MM.1S (cell line): ENCODE results near the gene SPEM3.
A peak's percentile ranks its signal among the peaks of the same experiment; 100 is the strongest.

Experiments used
- DNase-seq: peaks from one replicate; pipeline ENCODE4 v3.0.0-alpha.2; 2015
- H2AFZ ChIP-seq: fragments of 300-600 bp; sonication (generic); 2 replicates; pipeline ENCODE4 v1.6.0; 2016; ENCODE audit warnings: antibody characterized with exemption, low read length
- H3F3A ChIP-seq: fragments of 300-600 bp; sonication (generic); 2 replicates; pipeline ENCODE4 v1.6.1; 2016; ENCODE audit warnings: mild to moderate bottlenecking, antibody characterized with exemption, low read length, moderate library complexity, mixed read lengths; ENCODE audit not compliant: insufficient read depth
- H3K27ac ChIP-seq: fragments of 300-600 bp; sonication (generic); 2 replicates; pipeline ENCODE4 v1.5.1; 2016; ENCODE audit warnings: mild to moderate bottlenecking, low read length
- H3K27me3 ChIP-seq: fragments of 300-600 bp; sonication (generic); replicated peaks from 2 replicates; pipeline ENCODE4 v1.6.0; 2016; ENCODE audit warnings: low read length; ENCODE audit not compliant: insufficient read depth
- H3K36me3 ChIP-seq: fragments of 300-600 bp; sonication (generic); replicated peaks from 2 replicates; pipeline ENCODE4 v1.6.1; 2016; ENCODE audit warnings: mild to moderate bottlenecking, low read length, mixed read lengths; ENCODE audit not compliant: insufficient read depth
- H3K4me1 ChIP-seq: fragments of 300-600 bp; sonication (generic); 2 replicates; pipeline ENCODE4 v1.6.1; 2016; ENCODE audit warnings: low read length, mixed read lengths
- H3K4me2 ChIP-seq: fragments of 300-600 bp; sonication (generic); 2 replicates; pipeline ENCODE4 v1.6.0; 2016; ENCODE audit warnings: low read depth, low read length
- H3K4me3 ChIP-seq: fragments of 300-600 bp; sonication (generic); 2 replicates; pipeline ENCODE4 v1.5.1; 2016; ENCODE audit warnings: low read length, mixed read lengths
- H3K79me2 ChIP-seq: fragments of 300-600 bp; sonication (generic); 2 replicates; pipeline ENCODE4 v1.6.1; 2016; ENCODE audit warnings: mixed run types, low read length, mixed read lengths
- H3K9ac ChIP-seq: fragments of 300-600 bp; sonication (generic); 2 replicates; pipeline ENCODE4 v1.6.1; 2016; ENCODE audit warnings: low read length, mixed read lengths
- H3K9me2 ChIP-seq: fragments of 300-600 bp; sonication (generic); replicated peaks from 2 replicates; pipeline ENCODE4 v1.6.1; 2016; ENCODE audit warnings: mild to moderate bottlenecking, low read length, mixed read lengths; ENCODE audit not compliant: insufficient read depth
- H3K9me3 ChIP-seq: fragments of 300-600 bp; sonication (generic); replicated peaks from 2 replicates; pipeline ENCODE4 v1.6.1; 2016; ENCODE audit warnings: mild to moderate bottlenecking, low read length, mixed read lengths; ENCODE audit not compliant: insufficient read depth
- H4K20me1 ChIP-seq: fragments of 300-600 bp; sonication (generic); 2 replicates; pipeline ENCODE4 v1.6.1; 2016; ENCODE audit warnings: mild to moderate bottlenecking, low read length, moderate library complexity, mixed read lengths; ENCODE audit not compliant: insufficient read depth
- CTCF ChIP-seq: fragments of 300-600 bp; sonication (generic); IDR thresholded peaks from 2 replicates; pipeline ENCODE4 v1.5.1; 2016; ENCODE audit warnings: antibody characterized with exemption, low read length, mixed read lengths
- EZH2 ChIP-seq: fragments of 300-600 bp; sonication (generic); optimal IDR thresholded peaks from 2 replicates; pipeline ENCODE3; 2017; ENCODE audit warnings: low read depth, mild to moderate bottlenecking, antibody characterized with exemption, low read length, mixed read lengths
- EZH2phosphoT487 ChIP-seq: fragments of 300-600 bp; sonication (generic); IDR thresholded peaks from 2 replicates; pipeline ENCODE4 v1.6.1; 2018; ENCODE audit warnings: antibody characterized with exemption, low read length

Gene SPEM3

GRCh38 chr17:7380855-7381683 is 47.6 kb upstream of the SPEM3 start, which contains the start of gene TNK1:
TNK1 (plus strand) TSS chr17:7381089; CDS start chr17:7382927, 1,838 bp downstream.
- no peaks in the 10 kb centered on the region for H3K9me3 ChIP-seq
- peaks cover 4% of the 10 kb centered on the region; the same call in 1 of the 2 replicates for H3K4me1 ChIP-seq
- H3K36me3 ChIP-seq: no peaks in the 10 kb centered on the region
- no peak within 1 kb of the TSS for H3K4me2 ChIP-seq
- no peaks in the 10 kb centered on the region for H3K79me2 ChIP-seq
- no peaks in the 10 kb centered on the region for H3K9me2 ChIP-seq
- H3K9ac ChIP-seq: no peak within 1 kb of the TSS
- no peak within 1 kb of the TSS for H3K4me3 ChIP-seq
- no peak within 1 kb of the TSS for H3K27ac ChIP-seq
- TF ChIP-seq EZH2phosphoT487 (no peak), CTCF (no peak), EZH2 (no peak)
- peaks cover 51% of the 10 kb centered on the region for H3K27me3 ChIP-seq
- no peak within 1 kb of the TSS for H2AFZ ChIP-seq
- no peaks in the 10 kb centered on the region for H3F3A ChIP-seq
- no peak for DNase-seq
- no peaks in the 10 kb centered on the region for H4K20me1 ChIP-seq

- no peak overlapping the region for H3K9ac ChIP-seq
- no peaks in the 10 kb centered on the region for H3K9me2 ChIP-seq
- H3K4me3 ChIP-seq: no peak overlapping the region
- H3K36me3 ChIP-seq: no peaks in the 10 kb centered on the region
- no peak overlapping the region for H3K27ac ChIP-seq
- peaks cover 46% of the 10 kb centered on the region for H3K27me3 ChIP-seq
- H2AFZ ChIP-seq: no peak overlapping the region
- no peak for DNase-seq
- TF ChIP-seq CTCF (no peak), EZH2 (no peak), EZH2phosphoT487 (no peak)
- no peaks in the 10 kb centered on the region for H3K9me3 ChIP-seq
- peaks cover 4% of the 10 kb centered on the region; the same call in 1 of the 2 replicates for H3K4me1 ChIP-seq
- H3K4me2 ChIP-seq: no peak overlapping the region
- no peaks in the 10 kb centered on the region for H3F3A ChIP-seq
- no peaks in the 10 kb centered on the region for H3K79me2 ChIP-seq
- H4K20me1 ChIP-seq: no peaks in the 10 kb centered on the region
These were observed 45.8 kb upstream of the SPEM3 start for GRCh38 chr17:7382901-7383300.

- no peak for TF ChIP-seq EZH2
- no peak for TF ChIP-seq CTCF
- TF ChIP-seq EZH2phosphoT487: no peak
- H4K20me1 ChIP-seq: no peaks in the 10 kb centered on the region
- no peak overlapping the region for H3K9ac ChIP-seq
- no peak overlapping the region for H3K27ac ChIP-seq
- no peaks in the 10 kb centered on the region for H3K9me3 ChIP-seq
- no peak for DNase-seq
- no peak overlapping the region for H3K4me3 ChIP-seq
- H3K4me1 ChIP-seq: peaks cover 4% of the 10 kb centered on the region; the same call in 1 of the 2 replicates
- H3F3A ChIP-seq: no peaks in the 10 kb centered on the region
- H3K79me2 ChIP-seq: no peaks in the 10 kb centered on the region
- H3K36me3 ChIP-seq: no peaks in the 10 kb centered on the region
- H3K4me2 ChIP-seq: peak overlapping the region; percentile 83; the same call in 1 of the 2 replicates
- no peaks in the 10 kb centered on the region for H3K9me2 ChIP-seq
- peak overlapping the region; percentile 87 for H2AFZ ChIP-seq
- H3K27me3 ChIP-seq: peaks cover 46% of the 10 kb centered on the region
These were observed 45.3 kb upstream of the SPEM3 start for GRCh38 chr17:7383371-7383741.
